IPS-NIHi7 (cell line): ENCODE results near the gene RGMA.

ENCODE experiments used
- DNase-seq: peaks from one replicate; pipeline ENCODE4 v3.0.0; 2012; ENCODE audit warnings: mixed read lengths; ENCODE audit errors: extremely low spot score

The RGMA gene

GRCh38 chr15:93091465-93091864, 2.5 kb upstream of the RGMA start:
- DNase-seq = no peak

GRCh38 chr15:93089727-93090305, 805 bp upstream of the RGMA start:
- DNase-seq = no peak

- DNase-seq = peak; percentile 55
These were observed 621 bp downstream of the RGMA start for GRCh38 chr15:93088200-93088980.

GRCh38 chr15:93087825-93088199, 1.2 kb downstream of the RGMA start:
- DNase-seq = peak; percentile 78

GRCh38 chr15:93086791-93087190, 2.2 kb downstream of the RGMA start:
- no peak for DNase-seq

- DNase-seq = no peak
These were observed 3.3 kb downstream of the RGMA start for GRCh38 chr15:93085692-93086091.

- no peak for DNase-seq
These were observed 6.2 kb downstream of the RGMA start for GRCh38 chr15:93082861-93083260.

- DNase-seq = no peak
These were observed 7.6 kb downstream of the RGMA start for GRCh38 chr15:93081399-93081798.

- no peak for DNase-seq
These were observed 8.6 kb downstream of the RGMA start for GRCh38 chr15:93080451-93080850.

GRCh38 chr15:93076875-93077274, 12.1 kb downstream of the RGMA start:
- no peak for DNase-seq

- DNase-seq = no peak
These were observed 12.8 kb downstream of the RGMA start for GRCh38 chr15:93076217-93076616.

- DNase-seq = no peak
These were observed 14.4 kb downstream of the RGMA start for GRCh38 chr15:93074599-93074998.

- no peak for DNase-seq
These were observed 15.5 kb downstream of the RGMA start for GRCh38 chr15:93073465-93073952.

- DNase-seq = peak; percentile 92
These were observed 16.3 kb downstream of the RGMA start for GRCh38 chr15:93072411-93073394.

- no peak for DNase-seq
These were observed 17.0 kb downstream of the RGMA start for GRCh38 chr15:93072011-93072410.

- DNase-seq = no peak
These were observed 17.5 kb downstream of the RGMA start for GRCh38 chr15:93071469-93071936.

GRCh38 chr15:93070551-93071296, 18.3 kb downstream of the RGMA start:
- no peak for DNase-seq

GRCh38 chr15:93070132-93070531, 18.9 kb downstream of the RGMA start:
- DNase-seq = no peak

- no peak for DNase-seq
These were observed 20.3 kb downstream of the RGMA start for GRCh38 chr15:93068581-93069199.

GRCh38 chr15:93067649-93068085, 21.3 kb downstream of the RGMA start:
- DNase-seq = no peak
